HL-60/S4 (cell line): ENCODE results near the gene MYOF.
"Not testable (repeated sequence)": the region's sequence is repeated elsewhere in the genome, so short reads cannot be mapped to it uniquely, and the experiment has no call there.

ENCODE experiments used
- in situ Hi-C: fragments of 300-500 bp; cut with MboI; formaldehyde crosslinking; loops from 2 replicates; pipeline ENCODE4 v1.14.3; 2022; ENCODE audit warnings: low sequenced_read_pairs

Gene MYOF

GRCh38 chr10:93315246-93315645 lies 166.9 kb downstream of the MYOF start:
- in situ Hi-C loops: no loop called here

DNA sequence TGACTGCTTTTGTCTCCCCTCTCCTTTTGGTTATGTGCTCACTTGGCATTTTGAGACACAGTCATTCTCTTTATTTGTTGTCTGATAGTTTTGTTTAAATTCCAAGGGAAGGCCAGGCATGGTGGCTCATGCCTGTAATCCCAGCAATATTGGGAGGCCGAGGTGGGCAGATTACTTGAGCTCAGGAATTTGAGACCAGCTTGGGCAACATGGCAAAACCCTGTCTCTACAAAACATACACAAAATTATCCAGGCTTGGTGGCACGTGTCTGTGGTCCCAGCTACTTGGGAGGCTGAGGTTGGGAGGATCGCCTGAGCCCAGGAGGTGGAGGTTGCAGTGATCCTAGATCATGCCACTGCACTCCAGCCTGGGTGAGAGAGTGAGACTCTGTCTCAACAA lies 167.5 kb downstream of the MYOF start:
- in situ Hi-C loops: not testable (repeated sequence)

DNA sequence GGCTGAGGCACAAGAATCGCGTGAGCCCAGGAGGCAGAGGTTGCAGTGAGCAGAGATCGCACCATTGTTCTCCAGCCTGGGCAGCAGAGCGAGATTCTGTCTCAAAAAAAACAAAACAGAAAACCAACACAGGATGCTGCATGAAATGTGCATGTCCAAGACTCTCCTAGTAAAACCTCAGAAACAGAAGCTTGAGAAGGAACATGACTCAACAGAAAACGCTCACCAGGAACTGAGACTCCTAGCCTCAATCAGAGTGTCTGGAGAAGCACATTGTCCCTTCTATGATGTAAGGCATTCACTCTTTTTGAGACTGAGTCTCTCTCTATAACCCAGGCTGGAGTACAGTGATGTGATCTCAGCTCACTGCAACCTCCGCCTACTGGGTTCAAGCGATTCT lies 168.3 kb downstream of the MYOF start:
- in situ Hi-C loops: no loop called here

GRCh38 chr10:93309062-93309461 lies 173.1 kb downstream of the MYOF start:
- in situ Hi-C loops: no loop called here

GRCh38 chr10:93305122-93305521 lies 177.0 kb downstream of the MYOF start:
- in situ Hi-C loops: no loop called here

- in situ Hi-C loops: no loop called here
These were observed 181.2 kb downstream of the MYOF start for GRCh38 chr10:93300981-93301380.

GRCh38 chr10:93300288-93300917 lies 181.7 kb downstream of the MYOF start:
- in situ Hi-C loops: no loop called here

GRCh38 chr10:93299606-93300287 lies 182.4 kb downstream of the MYOF start:
- in situ Hi-C loops: no loop called here

GRCh38 chr10:93299195-93299594 lies 182.9 kb downstream of the MYOF start:
- in situ Hi-C loops: no loop called here

DNA sequence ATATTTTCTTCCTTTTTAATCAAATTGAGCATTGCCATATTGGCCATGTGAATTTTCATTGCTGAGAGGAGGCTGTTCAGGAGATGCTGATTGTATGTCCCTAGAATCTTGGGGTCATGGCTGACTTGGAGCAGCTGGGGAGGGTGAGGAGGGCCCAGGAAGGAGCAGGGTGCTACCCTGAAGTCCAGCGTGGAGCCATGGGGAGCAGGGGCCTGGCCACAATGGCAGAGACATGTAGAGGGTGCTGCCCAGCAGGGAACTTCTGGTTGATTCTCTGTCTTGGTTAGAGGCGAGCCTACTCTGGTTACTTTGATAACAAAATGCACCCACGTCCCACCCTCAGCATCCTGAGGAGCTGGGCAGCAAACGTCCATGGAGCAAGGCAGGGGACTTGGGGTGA lies 186.0 kb downstream of the MYOF start:
- in situ Hi-C loops: no loop called here

GRCh38 chr10:93293999-93294398 lies 188.1 kb downstream of the MYOF start:
- in situ Hi-C loops: no loop called here

- in situ Hi-C loops: no loop called here
These were observed 191.3 kb downstream of the MYOF start for GRCh38 chr10:93290661-93291354.

DNA sequence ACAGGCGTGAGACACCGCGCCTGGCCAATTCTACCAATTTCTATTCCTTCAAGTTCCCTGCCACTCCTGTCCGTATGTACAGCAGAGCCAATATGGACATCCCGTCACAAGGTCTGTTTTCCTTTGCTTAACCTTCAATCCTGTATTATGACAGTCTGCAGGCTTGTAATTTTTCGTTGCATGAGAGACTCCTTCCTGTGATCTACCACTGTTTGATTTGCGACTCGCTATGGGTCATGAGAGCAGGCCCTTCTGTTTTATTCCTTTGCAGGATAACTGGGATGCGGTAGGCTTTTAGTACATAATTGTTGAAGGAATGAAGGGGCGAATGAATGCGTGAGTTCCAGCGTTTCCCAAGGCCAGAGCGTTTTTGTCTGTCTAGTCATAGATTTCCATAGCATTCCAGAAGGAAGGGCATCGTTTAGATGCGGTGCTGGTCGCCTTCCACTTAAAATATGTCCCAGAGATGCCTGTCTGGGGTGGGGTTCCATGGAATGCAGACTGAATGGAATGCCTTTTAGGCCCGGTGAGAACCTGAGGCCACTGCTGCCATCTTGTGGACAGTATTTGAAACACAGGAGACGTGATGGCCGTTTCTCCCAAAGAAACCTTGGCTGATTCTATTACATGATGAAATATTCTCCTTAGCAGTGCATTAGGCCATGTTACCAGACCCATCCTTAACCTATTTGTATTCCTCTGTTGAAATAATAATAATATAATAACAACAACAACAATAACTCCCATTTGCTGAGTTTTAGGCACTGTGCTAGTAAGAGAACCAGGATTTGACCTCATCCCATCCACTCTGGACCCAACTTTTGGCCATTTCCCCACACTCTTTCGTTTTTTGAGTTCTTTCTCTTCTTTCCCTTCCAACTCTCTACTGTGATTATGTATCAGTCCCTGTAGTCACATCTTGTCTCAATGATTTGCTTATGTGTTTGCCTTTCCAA lies 193.2 kb downstream of the MYOF start:
- in situ Hi-C loops: no loop called here

DNA sequence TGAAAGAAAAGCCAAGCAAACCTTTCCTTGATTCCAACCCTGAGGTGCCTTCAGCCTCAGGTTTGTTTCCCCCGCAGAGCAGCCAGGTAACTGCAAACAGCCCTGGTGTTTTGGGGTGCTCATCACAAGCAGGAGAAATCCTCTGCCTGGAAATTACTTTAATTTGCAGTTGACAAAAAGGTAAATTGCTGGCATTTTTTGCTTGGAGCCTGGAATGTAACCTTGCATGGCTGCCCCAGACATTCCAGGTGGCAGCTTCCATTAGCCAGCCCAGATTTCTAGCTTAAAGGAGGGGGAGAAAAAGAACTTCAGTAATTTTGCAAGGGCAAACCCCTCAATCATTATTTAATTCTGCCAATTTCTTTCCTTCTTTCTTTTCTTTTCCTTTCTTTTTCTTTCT lies 194.4 kb downstream of the MYOF start:
- in situ Hi-C loops: no loop called here

GRCh38 chr10:93284246-93284645 lies 197.9 kb downstream of the MYOF start:
- in situ Hi-C loops: not testable (repeated sequence)

DNA sequence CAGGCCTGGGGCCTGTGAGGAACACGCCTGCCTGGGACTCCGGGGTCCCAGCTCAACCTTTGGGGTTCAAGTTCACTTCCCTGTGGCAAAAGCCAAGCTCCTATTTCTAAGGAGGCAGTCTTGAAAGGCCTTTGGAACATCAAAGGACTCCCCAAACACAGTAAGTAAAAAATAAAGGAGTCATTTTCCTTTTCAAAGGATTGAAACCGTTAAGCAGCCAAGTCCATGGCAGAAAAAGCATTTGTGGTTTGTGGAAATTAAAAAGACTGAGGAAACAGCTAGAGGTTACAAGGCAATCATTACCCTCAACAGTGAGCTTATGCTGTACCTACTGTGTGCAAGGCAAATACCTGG lies 200.8 kb downstream of the MYOF start:
- in situ Hi-C loops: no loop called here

DNA sequence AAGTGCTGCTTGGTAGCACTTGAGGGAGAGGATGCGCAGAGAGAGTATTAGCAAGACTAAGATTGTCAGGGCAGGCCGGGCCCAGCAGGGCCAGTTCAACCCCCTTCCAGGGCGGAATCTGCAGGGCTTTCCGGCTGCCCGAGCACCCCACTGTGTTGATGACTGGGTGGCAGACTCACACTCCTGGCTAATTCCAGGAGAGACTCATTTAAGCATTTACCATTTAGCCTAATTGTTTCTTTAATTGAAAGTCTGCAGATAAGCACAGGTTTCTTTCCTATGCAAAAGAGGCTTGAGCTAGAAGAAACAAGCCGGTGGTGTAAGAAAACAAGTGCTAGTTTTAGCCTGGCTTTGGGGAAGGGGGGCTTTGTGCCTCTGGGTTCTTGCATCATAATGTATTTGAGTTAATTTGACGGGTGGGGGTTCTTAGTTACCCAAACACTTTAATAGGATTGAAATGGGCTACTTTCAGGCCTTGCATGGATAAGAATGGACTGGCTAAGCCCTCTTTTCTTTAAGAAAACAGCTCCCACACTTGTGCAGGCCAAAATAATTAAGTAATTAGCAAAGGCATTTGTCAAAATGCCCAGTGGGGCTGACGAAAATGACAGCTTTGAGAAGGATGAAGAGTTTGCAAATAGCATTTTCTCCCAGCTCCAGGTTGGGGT lies 201.3 kb downstream of the MYOF start:
- in situ Hi-C loops: no loop called here

DNA sequence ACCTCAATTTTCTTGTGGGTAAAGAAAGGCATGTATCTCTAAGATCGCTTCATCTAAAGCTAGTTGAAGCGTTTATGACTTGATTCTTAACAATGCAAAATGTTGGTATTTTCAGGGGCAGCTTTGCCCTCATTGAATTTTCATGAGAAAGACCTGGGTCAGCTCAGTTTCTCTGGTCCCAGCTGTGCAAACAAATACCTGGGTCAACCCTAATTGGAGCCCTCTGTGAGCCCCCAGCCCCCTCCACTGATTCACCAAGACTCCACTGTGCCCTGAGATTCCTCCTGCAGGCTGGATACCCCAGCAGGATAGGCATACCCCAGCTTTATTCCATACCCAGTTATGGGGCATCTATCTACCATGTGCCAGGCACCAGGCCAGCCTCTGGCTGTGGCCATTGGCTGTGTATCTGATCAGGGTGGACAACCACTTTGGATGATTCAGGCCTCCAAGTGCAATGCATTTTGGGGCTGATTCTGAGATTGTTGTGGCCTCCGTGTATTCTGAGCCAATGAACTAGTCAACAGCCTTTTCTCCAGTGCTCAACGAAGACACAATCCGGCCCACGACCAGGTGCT lies 201.9 kb downstream of the MYOF start:
- in situ Hi-C loops: no loop called here

DNA sequence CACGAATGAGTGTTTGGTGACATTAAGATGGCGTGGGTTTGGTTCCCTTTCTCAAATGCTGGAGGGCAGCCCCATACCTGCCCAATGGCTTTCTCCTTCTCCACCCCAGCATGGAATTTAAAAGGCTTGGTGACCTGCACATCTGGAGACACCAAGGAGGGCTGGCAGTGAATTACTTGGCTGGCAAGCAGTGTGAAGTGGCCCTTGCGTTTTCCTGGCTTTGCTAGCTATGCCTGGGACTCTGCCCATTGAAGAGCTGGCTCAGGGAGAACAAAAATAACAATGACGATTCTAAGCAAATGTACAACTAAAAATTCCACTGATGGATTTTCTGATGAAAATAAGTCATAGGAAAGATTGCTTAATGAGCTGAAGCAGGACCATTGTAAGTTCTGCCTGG lies 204.8 kb downstream of the MYOF start:
- in situ Hi-C loops: no loop called here

GRCh38 chr10:93274419-93274818 lies 207.7 kb downstream of the MYOF start:
- in situ Hi-C loops: no loop called here
